Adipose tissue (tissue), 3 donors: Measurements from ENCODE around the gene ZNF230. TPM values are rescaled to one million over a fixed set of nuclear protein-coding genes. Genes with fewer than 3 reads are reported as not detected.

ENCODE experiments used
- H3K27ac ChIP-seq: one replicate; pipeline ENCODE4 v1.5.1; 2013; ENCODE audit warnings: low read depth, low read length
- WGBS, 3 donors: extraction: QIAGEN DNeasy Blood & Tissue Kit; methylation state at CpG; one replicate each; pipeline ENCODE4 v1.1.7; 2013; 5-methylcytosine and 5-hydroxymethylcytosine counted together
- polyA plus RNA-seq, 3 donors: library from polyadenylated mRNA; stranded (reverse); fragments of 200-250 nt; gene quantifications; one replicate each; pipeline ENCODE4 v1.2.3, GENCODE V29; 2013
- donor health status: healthy with polysubstance abuse.
- donor health status: Bipolar disorder and iron deficiency.
- donor health status: healthy.

ZNF230 gene
- polyA plus RNA-seq, 3 donors: 0.91 to 2.4 (median 1.1) TPM

DNA sequence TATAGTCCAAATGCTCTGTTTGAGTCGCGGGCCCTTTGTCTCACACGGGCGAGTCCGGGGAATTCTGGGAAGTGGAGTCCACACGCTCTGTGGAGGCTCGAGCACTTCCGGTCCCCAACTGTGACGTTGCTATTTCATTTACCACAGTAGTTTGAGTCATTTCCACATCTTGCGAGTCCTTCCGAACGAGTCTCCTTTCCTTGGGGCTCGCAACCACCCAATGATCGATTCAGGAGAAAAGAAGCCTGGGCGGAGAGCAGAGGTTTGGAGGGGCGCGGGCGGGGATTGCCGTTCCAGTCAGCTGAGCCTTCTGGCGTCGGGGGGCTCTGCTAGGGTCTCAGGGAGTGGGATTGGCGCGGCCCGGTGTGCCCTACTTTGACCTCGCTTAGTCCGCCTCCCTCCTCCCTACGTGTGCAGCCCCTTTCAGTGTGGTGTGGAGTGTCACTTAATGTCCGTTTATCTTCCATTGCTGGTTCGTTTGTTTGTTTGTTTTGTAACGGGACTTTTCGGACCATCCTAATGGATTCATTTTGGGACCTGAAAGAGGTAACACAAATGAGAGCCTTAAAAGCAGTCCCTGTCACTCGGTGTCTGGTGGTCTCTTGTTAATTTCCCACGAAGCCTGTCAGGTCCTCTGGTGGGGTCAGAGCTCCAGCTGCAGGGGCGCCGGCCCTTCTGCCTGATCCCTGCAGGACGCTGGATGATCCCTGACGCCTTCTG, 22.6 kb downstream of the ZNF230 start, which contains the start of gene ZNF222:
TSS of gene ZNF222 (plus strand) at position 163 of the 720 bp plus-strand sequence. CDS start at position 221, 58 bp downstream.
- no peak within 1 kb of the TSS for H3K27ac ChIP-seq
- 1 to 3% (median 3%) methylated on average over 37 of the region's 37 CpGs for WGBS, 3 donors

DNA sequence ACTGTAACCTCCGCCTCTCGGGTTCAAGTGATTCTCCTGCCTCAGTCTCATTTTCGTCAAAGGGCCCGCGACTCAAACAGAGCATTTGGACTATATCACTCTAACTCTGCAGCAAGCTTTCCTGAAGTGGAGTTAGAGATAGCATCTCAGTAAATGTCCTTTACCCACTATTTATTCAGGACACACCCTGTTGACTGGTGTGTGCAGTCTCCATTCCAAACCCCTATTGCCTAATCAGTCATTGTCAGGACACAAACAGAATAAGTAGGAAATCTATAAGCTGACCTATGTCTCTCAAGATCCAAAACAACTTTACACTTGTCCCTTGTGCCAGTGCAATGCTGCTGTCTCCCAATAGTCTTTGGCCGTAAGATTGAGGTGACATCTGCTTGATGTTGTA, 23.9 kb downstream of the ZNF230 start:
- H3K27ac ChIP-seq: no peak overlapping the region
- WGBS, 3 donors: 96 to 98% (median 97%) methylated on average over 6 of the region's 6 CpGs

DNA sequence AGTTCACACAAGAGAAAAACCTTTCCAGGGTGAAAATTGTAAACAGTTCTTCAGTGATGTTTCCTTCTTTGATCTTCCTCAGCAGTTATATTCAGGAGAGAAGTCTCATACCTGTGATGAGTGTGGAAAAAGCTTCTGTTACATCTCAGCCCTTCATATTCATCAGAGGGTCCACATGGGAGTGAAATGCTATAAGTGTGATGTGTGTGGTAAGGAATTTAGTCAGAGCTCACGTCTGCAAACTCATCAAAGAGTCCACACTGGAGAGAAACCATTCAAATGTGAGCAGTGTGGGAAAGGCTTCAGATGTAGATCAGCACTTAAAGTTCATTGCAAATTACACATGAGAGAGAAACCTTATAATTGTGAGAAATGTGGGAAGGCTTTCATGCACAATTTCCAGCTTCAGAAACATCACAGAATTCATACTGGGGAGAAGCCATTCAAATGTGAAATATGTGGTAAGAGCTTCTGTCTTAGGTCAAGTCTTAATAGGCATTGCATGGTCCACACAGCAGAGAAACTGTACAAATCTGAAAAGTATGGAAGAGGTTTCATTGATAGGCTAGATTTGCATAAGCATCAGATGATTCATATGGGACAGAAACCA, 29.3 kb downstream of the ZNF230 start:
- WGBS, 3 donors: 81 to 97% (median 89%) methylated on average over 1 of the region's 1 CpG
- no peak overlapping the region for H3K27ac ChIP-seq

DNA sequence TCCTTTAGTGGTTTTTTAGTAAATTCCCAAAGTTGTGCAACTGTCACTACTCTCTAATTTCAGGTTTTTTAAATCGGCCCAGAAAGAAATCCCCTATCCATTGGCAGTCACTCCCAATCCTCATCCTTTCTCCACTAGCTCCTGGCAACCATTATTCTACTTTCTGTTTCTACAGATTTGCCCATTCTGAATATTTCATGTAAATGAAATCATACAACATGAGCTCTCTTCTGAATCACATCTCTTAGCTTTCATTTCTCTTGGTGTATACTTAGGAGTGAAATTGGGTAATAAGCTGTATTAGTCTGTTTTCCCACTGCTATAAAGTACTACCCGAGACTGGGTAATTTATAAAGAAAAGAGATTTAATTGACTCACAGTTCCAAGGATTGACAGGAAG, 39.4 kb downstream of the ZNF230 start:
- no peak overlapping the region for H3K27ac ChIP-seq
- WGBS, 3 donors: 61 to 80% (median 75%) methylated on average over 2 of the region's 2 CpGs

DNA sequence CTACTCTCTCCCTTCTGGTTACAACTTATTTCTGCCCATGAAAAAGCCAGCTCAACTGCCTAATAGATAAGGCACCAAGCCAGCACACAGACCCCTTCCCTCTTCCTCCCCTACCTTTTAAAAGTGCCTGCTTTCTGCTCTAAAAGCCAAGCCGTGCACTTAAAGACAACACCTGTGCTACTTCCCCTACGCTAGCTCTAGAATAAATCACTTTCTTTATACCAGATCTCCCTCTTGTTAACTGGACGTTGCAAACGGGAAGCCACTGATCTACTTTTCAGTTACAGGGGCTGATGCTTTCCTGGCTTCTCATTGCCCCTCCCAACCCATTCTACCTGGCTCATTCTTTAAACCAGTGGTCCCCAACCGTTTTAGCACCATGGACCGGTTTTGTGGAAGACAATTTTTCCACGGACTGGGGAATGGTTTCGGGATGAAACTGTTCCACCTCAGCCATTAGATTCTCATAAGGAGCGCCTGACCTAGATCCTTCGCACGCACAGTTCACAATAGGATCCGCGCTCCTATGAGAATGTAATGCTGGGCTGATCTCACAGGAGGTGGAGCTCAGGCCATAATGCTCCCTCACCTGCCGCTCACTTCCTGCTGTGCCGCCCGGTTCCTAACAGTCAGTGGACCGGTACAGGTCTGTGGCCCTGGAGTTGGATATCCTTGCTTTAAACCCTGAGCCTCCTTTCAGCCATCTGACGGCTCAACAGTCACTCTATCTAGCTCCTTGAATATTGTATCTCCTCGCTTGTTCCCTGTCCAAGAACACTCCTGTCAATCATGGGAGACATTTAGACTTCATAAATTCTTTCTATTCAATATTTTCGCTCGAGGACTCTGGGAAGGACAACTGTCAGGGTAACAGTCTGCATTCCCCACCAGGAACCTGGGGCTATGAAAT, 48.2 kb downstream of the ZNF230 start:
- no peak overlapping the region for H3K27ac ChIP-seq
- WGBS, 3 donors: 5 to 13% (median 11%) methylated on average over 21 of the region's 21 CpGs

DNA sequence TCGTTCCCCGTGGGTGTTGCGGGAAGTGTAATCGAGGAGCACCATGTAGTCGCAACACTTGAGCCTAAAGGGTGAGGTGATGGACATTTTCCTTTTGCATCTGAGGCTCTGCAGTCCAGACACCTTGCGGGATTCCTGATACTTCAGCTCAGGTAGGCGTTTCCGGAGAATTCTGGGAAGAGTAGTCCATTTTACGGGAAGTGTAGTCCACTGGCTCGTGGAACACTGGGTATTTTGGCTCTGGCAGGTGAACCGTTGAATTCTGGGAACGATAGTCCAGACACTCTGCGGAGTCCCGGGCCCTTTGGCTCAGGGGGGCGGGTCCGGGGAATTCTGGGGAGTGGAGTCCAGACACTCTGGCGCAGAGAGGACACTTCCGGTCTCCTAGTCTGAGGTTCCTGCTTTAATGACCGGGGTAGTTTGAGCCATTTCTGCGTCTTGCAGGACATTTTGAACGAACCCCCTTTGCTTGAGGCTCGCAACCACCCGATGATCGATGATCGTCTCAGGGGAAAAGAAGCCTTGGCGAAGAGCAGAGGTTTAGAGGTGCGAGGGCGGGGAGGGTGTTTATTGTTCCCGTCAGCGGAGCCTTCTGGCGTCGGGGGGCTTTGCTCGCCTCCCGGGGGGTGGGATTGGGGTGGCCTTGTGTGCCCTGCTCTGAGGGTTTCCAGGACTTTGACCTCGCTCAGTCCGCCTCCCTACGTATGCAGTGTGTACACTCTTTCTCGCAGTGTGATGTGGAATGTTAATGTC, 49.1 kb downstream of the ZNF230 start, which contains the start of gene ZNF223:
TSS of gene ZNF223 (plus strand) at position 387 of the 753 bp plus-strand sequence. CDS start 3,141 bp downstream, outside the sequence.
- WGBS, 3 donors: 1% methylated on average over 38 of the region's 38 CpGs
- no peak within 1 kb of the TSS for H3K27ac ChIP-seq

DNA sequence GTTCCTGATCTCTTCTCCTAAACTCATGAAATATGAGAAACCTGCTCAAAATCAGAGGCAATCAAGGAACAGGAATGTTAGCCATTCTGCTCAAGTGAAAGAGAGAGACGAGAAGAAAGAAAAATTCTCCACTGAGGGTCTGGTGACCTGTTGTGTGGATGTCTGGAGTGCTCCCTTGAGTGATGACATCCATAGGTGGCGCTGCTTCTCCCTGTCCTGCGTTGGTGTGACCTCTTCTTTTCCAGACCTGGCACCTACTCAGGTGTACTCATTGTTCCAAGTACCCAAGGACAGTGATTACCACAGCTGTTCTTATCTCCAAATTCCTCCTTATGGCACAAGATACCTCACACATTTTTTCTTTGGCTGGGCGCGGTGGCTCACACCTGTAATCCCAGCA, 53.1 kb downstream of the ZNF230 start:
- 94 to 96% (median 94%) methylated on average over 5 of the region's 5 CpGs for WGBS, 3 donors
- H3K27ac ChIP-seq: no peak overlapping the region

DNA sequence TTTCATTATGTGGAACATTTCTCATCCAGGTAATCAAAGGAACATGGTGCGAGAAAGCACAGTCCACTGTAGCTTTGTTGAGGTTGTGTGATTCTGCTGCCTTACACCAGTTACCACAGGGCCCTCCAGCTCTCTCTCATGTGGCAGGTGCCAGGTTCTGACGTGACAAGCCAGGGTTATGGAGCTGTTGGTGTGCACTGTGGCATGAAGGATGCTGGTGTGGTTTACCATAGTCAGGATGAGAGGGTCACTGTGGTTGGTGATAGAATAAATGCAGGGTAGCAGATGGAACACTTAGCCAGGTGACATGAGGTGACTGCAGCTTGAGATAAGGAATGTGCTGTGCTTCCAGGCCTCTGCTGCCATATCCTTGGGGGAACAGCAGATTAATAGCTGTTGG, 56.5 kb downstream of the ZNF230 start:
- H3K27ac ChIP-seq: no peak overlapping the region
- whole genome bisulfite sequencing, 3 donors: 93 to 96% (median 96%) methylated on average over 2 of the region's 2 CpGs

DNA sequence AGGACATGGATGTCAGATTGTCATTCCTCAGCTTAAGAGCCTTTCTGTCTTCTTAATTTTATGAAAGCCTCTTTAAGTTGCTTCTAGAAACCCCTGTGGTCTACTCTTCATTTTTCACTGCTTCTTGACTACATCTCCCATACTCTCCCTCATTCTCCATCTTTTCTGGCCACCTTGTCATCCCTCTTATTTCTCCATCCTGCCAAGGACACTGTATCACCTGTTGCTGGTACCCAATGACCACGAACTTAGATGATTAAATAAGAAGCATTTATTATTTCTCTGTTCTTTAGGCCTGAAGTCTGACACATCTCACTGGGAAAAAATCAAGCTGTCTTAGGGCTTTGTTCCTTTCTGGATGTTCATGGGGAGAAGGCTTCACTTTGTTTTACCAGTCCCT, 58.3 kb downstream of the ZNF230 start:
- no peak overlapping the region for H3K27ac ChIP-seq
- WGBS, 3 donors: 88 to 94% (median 90%) methylated on average over 1 of the region's 1 CpG

Other genes with a start within 250 kb of the ZNF230 start
- 10 to 100 TPM in 2 of 3 donors, 1 to 10 TPM in 1; 6.9 to 16.0 (median 10.5) TPM for gene SMG9, start 248.0 kb upstream of the ZNF230 start, polyA plus RNA-seq
- gene KCNN4, start 222.0 kb upstream of the ZNF230 start, polyA plus RNA-seq: 1 to 10 TPM in 2 of 3 donors, under 1 TPM in 1; 0.55 to 3.4 (median 2.4) TPM
- gene LYPD5, start 200.5 kb upstream of the ZNF230 start, polyA plus RNA-seq: 1 to 10 TPM in 1 of 3 donors, under 1 TPM in 2; 0.09 to 1.9 (median 0.22) TPM
- 1 to 10 TPM; 1.3 to 2.2 (median 1.6) TPM for gene ZNF283, start 175.6 kb upstream of the ZNF230 start, polyA plus RNA-seq
- 1 to 10 TPM in 2 of 3 donors, under 1 TPM in 1; 1.00 to 2.7 (median 1.1) TPM for gene ZNF404, start 119.0 kb upstream of the ZNF230 start, polyA plus RNA-seq
- gene ZNF45, start 67.7 kb upstream of the ZNF230 start, polyA plus RNA-seq: 1 to 10 TPM; 3.3 to 4.9 (median 3.4) TPM
- 1 to 10 TPM in 1 of 3 donors, under 1 TPM in 2; 0.67 to 2.6 (median 0.77) TPM for gene ZNF221, start 51.7 kb upstream of the ZNF230 start, polyA plus RNA-seq
- 1 to 10 TPM; 2.2 to 2.6 (median 2.3) TPM for gene ZNF155, start 18.8 kb upstream of the ZNF230 start, polyA plus RNA-seq
- 1 to 10 TPM; 1.6 to 5.2 (median 1.9) TPM for gene ZNF222, start 22.4 kb downstream of the ZNF230 start, polyA plus RNA-seq
- 1 to 10 TPM; 1.5 to 3.1 (median 1.8) TPM for gene ZNF223, start 49.1 kb downstream of the ZNF230 start, polyA plus RNA-seq
- under 1 TPM; 0.16 to 0.90 (median 0.35) TPM for gene ZNF284, start 69.2 kb downstream of the ZNF230 start, polyA plus RNA-seq
- 1 to 10 TPM; 8.1 to 8.3 (median 8.3) TPM for gene ZNF224, start 91.4 kb downstream of the ZNF230 start, polyA plus RNA-seq
- 1 to 10 TPM in 2 of 3 donors, under 1 TPM in 1; 0.93 to 1.3 (median 1.1) TPM for gene ZNF225, start 110.4 kb downstream of the ZNF230 start, polyA plus RNA-seq
- 1 to 10 TPM; 1.5 to 2.6 (median 2.2) TPM for gene ZNF234, start 138.6 kb downstream of the ZNF230 start, polyA plus RNA-seq
- 10 to 100 TPM in 1 of 3 donors, 1 to 10 TPM in 2; 5.3 to 15.2 (median 8.4) TPM for gene ZNF226, start 162.1 kb downstream of the ZNF230 start, polyA plus RNA-seq
- gene ZNF227, start 209.6 kb downstream of the ZNF230 start, polyA plus RNA-seq: 1 to 10 TPM; 3.2 to 4.6 (median 3.3) TPM